ENCODE data around the gene SESN1.

Gene SESN1

DNA sequence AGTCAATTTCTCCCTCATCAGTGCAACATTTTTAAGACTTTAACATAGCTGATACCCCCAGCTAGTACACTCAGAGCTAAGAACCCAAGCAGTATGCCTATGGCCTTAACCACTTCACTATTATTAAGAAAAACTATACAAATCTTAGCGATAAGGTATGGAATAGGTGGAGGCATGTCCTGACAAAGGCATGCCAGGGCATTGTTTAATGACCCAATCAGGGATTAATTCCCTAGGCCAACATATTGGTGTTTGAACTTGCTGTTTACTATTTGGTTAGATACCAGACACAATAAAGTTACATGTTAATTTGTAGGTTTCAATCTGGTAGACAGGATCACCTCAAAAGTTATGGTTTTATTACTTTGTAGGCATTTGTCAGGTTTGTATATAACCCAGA is 153.4 kb downstream of the SESN1 start:
- no peak for DNase-seq (ENCODE audit: low read depth)
- TF ChIP-seq, protein P1, sequence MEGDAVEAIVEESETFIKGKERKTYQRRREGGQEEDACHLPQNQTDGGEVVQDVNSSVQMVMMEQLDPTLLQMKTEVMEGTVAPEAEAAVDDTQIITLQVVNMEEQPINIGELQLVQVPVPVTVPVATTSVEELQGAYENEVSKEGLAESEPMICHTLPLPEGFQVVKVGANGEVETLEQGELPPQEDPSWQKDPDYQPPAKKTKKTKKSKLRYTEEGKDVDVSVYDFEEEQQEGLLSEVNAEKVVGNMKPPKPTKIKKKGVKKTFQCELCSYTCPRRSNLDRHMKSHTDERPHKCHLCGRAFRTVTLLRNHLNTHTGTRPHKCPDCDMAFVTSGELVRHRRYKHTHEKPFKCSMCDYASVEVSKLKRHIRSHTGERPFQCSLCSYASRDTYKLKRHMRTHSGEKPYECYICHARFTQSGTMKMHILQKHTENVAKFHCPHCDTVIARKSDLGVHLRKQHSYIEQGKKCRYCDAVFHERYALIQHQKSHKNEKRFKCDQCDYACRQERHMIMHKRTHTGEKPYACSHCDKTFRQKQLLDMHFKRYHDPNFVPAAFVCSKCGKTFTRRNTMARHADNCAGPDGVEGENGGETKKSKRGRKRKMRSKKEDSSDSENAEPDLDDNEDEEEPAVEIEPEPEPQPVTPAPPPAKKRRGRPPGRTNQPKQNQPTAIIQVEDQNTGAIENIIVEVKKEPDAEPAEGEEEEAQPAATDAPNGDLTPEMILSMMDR (conservative IDR thresholded peaks at IDR 0.05; ENCODE audit: low read depth, low read length), result no peak
- H3K4me3 ChIP-seq (ENCODE audit: low read length), result no peak overlapping the region

DNA sequence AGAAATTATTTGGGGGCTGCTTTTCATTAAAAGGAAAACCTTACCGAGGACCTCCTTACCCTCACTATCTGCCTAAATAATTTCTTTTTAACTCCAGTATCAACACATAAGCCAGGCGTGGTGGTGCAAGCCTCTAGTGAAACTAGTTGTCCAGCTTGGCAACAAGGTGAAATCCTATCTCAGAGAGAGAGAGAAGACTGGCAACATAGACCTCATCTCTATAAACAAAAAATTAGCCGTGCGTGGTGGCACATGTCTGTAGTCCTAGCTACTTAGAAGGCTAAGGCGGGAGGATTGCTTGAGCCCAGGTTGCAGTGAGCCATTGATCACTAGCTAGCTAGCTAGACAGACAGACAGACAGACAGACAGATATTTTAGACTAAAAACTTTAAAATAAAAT is 153.9 kb downstream of the SESN1 start:
- TF ChIP-seq, protein P1 (conservative IDR thresholded peaks at IDR 0.05; ENCODE audit: low read depth, low read length), result no peak

GRCh38 chr6:108937170-108937569 is 157.5 kb downstream of the SESN1 start:
- no peak overlapping the region for H3K4me3 ChIP-seq (ENCODE audit: low read length)
- DNase-seq (ENCODE audit: low read depth), result no peak
- TF ChIP-seq, protein P1 (conservative IDR thresholded peaks at IDR 0.05; ENCODE audit: low read depth, low read length), result no peak

More for the DNA sequence above, 153.9 kb downstream of the SESN1 start:
- H3K4me3 ChIP-seq (ENCODE audit: low read length), result no peak overlapping the region
- no peak for DNase-seq (ENCODE audit: low read depth)
